Gastroesophageal sphincter (tissue), 3 donors: Measurements from ENCODE around the gene TTLL9.

Experiments
- CTCF ChIP-seq, 4 experiments: fragments of 200-600 bp in 2 of 4; fragments of 450-650 bp in 2 of 4; sonication (generic) in 1 of 4; IDR thresholded peaks; one replicate each; pipeline ENCODE4 v1.5.1; 2017 to 2019; ENCODE audit warnings: antibody characterized with exemption in 4 of 4, mild to moderate bottlenecking in 2 of 4, moderate library complexity in 2 of 4
- EP300 ChIP-seq: sonication (generic); formaldehyde crosslinking; IDR thresholded peaks from one replicate; pipeline ENCODE4 v1.6.1; 2017; ENCODE audit warnings: antibody characterized with exemption, mild to moderate bottlenecking
- POLR2A ChIP-seq, 2 donors: fragments of 450-650 bp; IDR thresholded peaks; one replicate each; pipeline ENCODE4 v1.6.1; 2017; ENCODE audit warnings: antibody characterized with exemption in 2 of 2, mild to moderate bottlenecking in 2 of 2, moderate library complexity in 1 of 2

DNA sequence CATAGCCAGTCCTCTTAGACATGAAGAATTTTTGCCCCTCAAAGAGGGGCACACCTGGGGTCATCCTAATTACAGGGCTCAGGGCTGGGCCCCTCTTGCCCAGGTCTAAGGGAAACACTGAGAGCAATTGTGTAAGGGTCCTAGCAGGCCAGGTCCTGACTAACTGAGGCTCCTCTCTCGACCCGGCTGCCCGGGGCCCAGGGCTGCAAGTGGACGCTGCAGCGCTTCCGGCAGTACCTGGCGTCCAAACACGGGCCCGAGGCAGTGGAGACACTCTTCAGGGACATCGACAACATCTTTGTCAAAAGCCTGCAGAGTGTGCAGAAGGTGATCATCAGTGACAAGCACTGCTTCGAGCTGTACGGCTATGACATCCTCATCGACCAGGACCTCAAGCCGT, 64.1 kb downstream of the TTLL9 start:
- TF ChIP-seq CTCF (IDR thresholded peaks at IDR 0.05) = no peak
- no peak for TF ChIP-seq EP300
- no peak for TF ChIP-seq POLR2A (IDR thresholded peaks at IDR 0.05)
